Lung (tissue), 12 donors: Measurements from ENCODE around the gene MYPOP. TPM values are rescaled to one million over a fixed set of nuclear protein-coding genes. Genes with fewer than 3 reads are reported as not detected.

ENCODE experiments used
- ATAC-seq: fragments of 200-7000 bp; cut with Tn5 transposase; one replicate; pipeline ENCODE4 v1.9.1; 2020; ENCODE audit warnings: moderate number of reproducible peaks; ENCODE audit not compliant: insufficient read depth, low FRiP score
- DNase-seq, 3 donors: peaks; one replicate each; pipeline ENCODE4 v3.0.0-alpha.2; 2013 to 2017
- H3K27ac ChIP-seq, 2 donors: one replicate each; pipeline ENCODE4 v1.5.1; 2013; ENCODE audit warnings: mild to moderate bottlenecking in 2 of 2, moderate library complexity in 2 of 2, control low read depth in 1 of 2, inconsistent platforms in 1 of 2, low read depth in 1 of 2, low read length in 1 of 2
- H3K27me3 ChIP-seq, 3 donors: one replicate each; pipeline ENCODE4 v1.5.1; 2013; ENCODE audit warnings: low read length in 2 of 3; ENCODE audit not compliant: control insufficient read depth in 3 of 3, insufficient read depth in 3 of 3
- H3K36me3 ChIP-seq, 4 donors: one replicate each; pipeline ENCODE4 v1.5.1; 2013; ENCODE audit warnings: low read length in 4 of 4, mild to moderate bottlenecking in 1 of 4, moderate library complexity in 1 of 4; ENCODE audit not compliant: control insufficient read depth in 4 of 4, insufficient read depth in 4 of 4
- H3K4me1 ChIP-seq, 5 donors: one replicate each; pipeline ENCODE4 v1.5.1; 2013; ENCODE audit warnings: low read length in 5 of 5, mild to moderate bottlenecking in 2 of 5, moderate library complexity in 1 of 5; ENCODE audit not compliant: control insufficient read depth in 5 of 5, insufficient read depth in 5 of 5
- H3K4me3 ChIP-seq: one replicate; pipeline ENCODE4 v1.5.1; 2013; ENCODE audit warnings: mild to moderate bottlenecking, control low read depth, moderate library complexity
- H3K9ac ChIP-seq, 2 donors: one replicate each; pipeline ENCODE4 v1.5.1; 2013; ENCODE audit warnings: low read length in 2 of 2, control low read depth in 1 of 2; ENCODE audit not compliant: insufficient read depth in 1 of 2
- H3K9me3 ChIP-seq, 4 donors: one replicate each; pipeline ENCODE4 v1.5.1; 2013; ENCODE audit warnings: low read length in 3 of 4, mild to moderate bottlenecking in 1 of 4, moderate library complexity in 1 of 4; ENCODE audit not compliant: control insufficient read depth in 4 of 4, insufficient read depth in 3 of 4
- CTCF ChIP-seq: IDR thresholded peaks from 2 replicates; pipeline ENCODE4 v1.5.1; 2012; ENCODE audit warnings: mild to moderate bottlenecking; ENCODE audit errors: control extremely low read depth, extremely low read depth
- WGBS, 2 donors: extraction: QIAGEN DNeasy Blood & Tissue Kit; methylation state at CpG; one replicate each; pipeline ENCODE4 v1.1.7; 2013; 5-methylcytosine and 5-hydroxymethylcytosine counted together
- polyA plus RNA-seq, 2 donors: library from polyadenylated mRNA; stranded (reverse); fragments of 200-250 nt; gene quantifications; one replicate each; pipeline ENCODE4 v1.2.1, GENCODE V29; 2013
- total RNA-seq, 2 donors: library from RNA; depleted of rRNA in 1 of 2; stranded (reverse); fragments of >200 nt in 1 of 2; gene quantifications; one replicate each; pipeline ENCODE4 v1.2.1, GENCODE V29; 2014 to 2021
- donor health status: control.
- donor health status: control.
- donor health status: Bipolar disorder and iron deficiency.
- donor health status: healthy.
- donor health status: DM: yes; HTN: yes; CAD: no.

MYPOP gene
- total and polyA plus RNA-seq, 4 donors = 2.9 to 6.7 (median 4.5) TPM

- H3K9ac ChIP-seq = no peak overlapping the region
- no peaks in the 10 kb centered on the region for H3K27me3 ChIP-seq
- no peak for ATAC-seq
- H3K4me1 ChIP-seq = no peaks in the 10 kb centered on the region
- WGBS, 2 donors = 94 to 97% methylated on average over 14 of the region's 14 CpGs
- H3K4me3 ChIP-seq = no peak overlapping the region
- no peak for DNase-seq
- no peak overlapping the region for H3K27ac ChIP-seq
- peaks cover 0 to 5% (median 0%) of the 10 kb centered on the region in 4 donors for H3K9me3 ChIP-seq
- no peak for TF ChIP-seq CTCF
- peaks cover 43 to 50% (median 44%) of the 10 kb centered on the region in 4 donors for H3K36me3 ChIP-seq
Measured at GRCh38 chr19:45842198-45842597, 60.2 kb downstream of the MYPOP start.

Other genes starting within 250 kb of the MYPOP start
- gene GIPR, start 234.4 kb downstream of the MYPOP start, total RNA-seq = 10 to 100 TPM in 1 of 2 donors, 1 to 10 TPM in 1; 4.7 to 14.9 TPM
- gene GIPR, start 234.4 kb downstream of the MYPOP start, polyA plus RNA-seq = 1 to 10 TPM; 2.2 to 6.4 TPM
- gene SNRPD2, start 210.7 kb downstream of the MYPOP start, total RNA-seq = 100 to 1,000 TPM; 151 to 319 TPM
- gene SNRPD2, start 210.7 kb downstream of the MYPOP start, polyA plus RNA-seq = 100 to 1,000 TPM; 354 to 410 TPM
- 10 to 100 TPM in 1 of 2 donors, 1 to 10 TPM in 1; 6.3 to 12.2 TPM for gene QPCTL, start 209.9 kb downstream of the MYPOP start, total RNA-seq
- 10 to 100 TPM in 1 of 2 donors, 1 to 10 TPM in 1; 6.7 to 13.3 TPM for gene QPCTL, start 209.9 kb downstream of the MYPOP start, polyA plus RNA-seq
- 10 to 100 TPM; 11.2 to 19.0 TPM for gene FBXO46, start 171.7 kb downstream of the MYPOP start, total RNA-seq
- gene FBXO46, start 171.7 kb downstream of the MYPOP start, polyA plus RNA-seq = 1 to 10 TPM; 7.6 to 8.3 TPM
- not detected for gene MEIOSIN, start 169.2 kb downstream of the MYPOP start, total RNA-seq
- not detected for gene MEIOSIN, start 169.2 kb downstream of the MYPOP start, polyA plus RNA-seq
- 10 to 100 TPM; 13.5 to 17.4 TPM for gene SIX5, start 133.4 kb downstream of the MYPOP start, total RNA-seq
- 10 to 100 TPM; 11.7 to 12.7 TPM for gene SIX5, start 133.4 kb downstream of the MYPOP start, polyA plus RNA-seq
- gene DMPK, start 120.1 kb downstream of the MYPOP start, total RNA-seq = 10 to 100 TPM; 32.4 to 70.4 TPM
- gene DMPK, start 120.1 kb downstream of the MYPOP start, polyA plus RNA-seq = 10 to 100 TPM; 35.0 to 45.7 TPM
- 10 to 100 TPM; 25.4 to 58.2 TPM for gene DMWD, start 109.8 kb downstream of the MYPOP start, total RNA-seq
- gene DMWD, start 109.8 kb downstream of the MYPOP start, polyA plus RNA-seq = 10 to 100 TPM; 21.2 to 28.3 TPM
- under 1 TPM in 1 of 2 donors, not detected in 1; 0.34 TPM for gene RSPH6A, start 87.3 kb downstream of the MYPOP start, total RNA-seq
- gene RSPH6A, start 87.3 kb downstream of the MYPOP start, polyA plus RNA-seq = under 1 TPM in 1 of 2 donors, not detected in 1; 0.06 TPM
- 10 to 100 TPM; 47.5 to 82.1 TPM for gene SYMPK, start 39.5 kb downstream of the MYPOP start, total RNA-seq
- gene SYMPK, start 39.5 kb downstream of the MYPOP start, polyA plus RNA-seq = 100 to 1,000 TPM in 1 of 2 donors, 10 to 100 TPM in 1; 40.3 to 125 TPM
- under 1 TPM; 0.43 to 0.49 TPM for gene FOXA3, start 38.3 kb downstream of the MYPOP start, total RNA-seq
- gene FOXA3, start 38.3 kb downstream of the MYPOP start, polyA plus RNA-seq = under 1 TPM; 0.53 to 0.68 TPM
- 10 to 100 TPM; 21.8 to 24.3 TPM for gene IRF2BP1, start 16.5 kb downstream of the MYPOP start, total RNA-seq
- 10 to 100 TPM; 10.9 to 16.5 TPM for gene IRF2BP1, start 16.5 kb downstream of the MYPOP start, polyA plus RNA-seq
- not detected for gene NANOS2, start 12.2 kb upstream of the MYPOP start, total RNA-seq
- not detected for gene NANOS2, start 12.2 kb upstream of the MYPOP start, polyA plus RNA-seq
- gene NOVA2, start 71.3 kb upstream of the MYPOP start, total RNA-seq = 10 to 100 TPM in 1 of 2 donors, 1 to 10 TPM in 1; 2.9 to 11.6 TPM
- gene NOVA2, start 71.3 kb upstream of the MYPOP start, polyA plus RNA-seq = 1 to 10 TPM; 2.3 to 6.7 TPM
- 10 to 100 TPM in 1 of 2 donors, 1 to 10 TPM in 1; 7.8 to 21.0 TPM for gene CCDC61, start 92.9 kb upstream of the MYPOP start, total RNA-seq
- 10 to 100 TPM in 1 of 2 donors, 1 to 10 TPM in 1; 9.4 to 12.5 TPM for gene CCDC61, start 92.9 kb upstream of the MYPOP start, polyA plus RNA-seq
- 1 to 10 TPM; 1.1 to 1.3 TPM for gene PGLYRP1, start 120.4 kb upstream of the MYPOP start, total RNA-seq
- 10 to 100 TPM in 1 of 2 donors, 1 to 10 TPM in 1; 1.0 to 21.7 TPM for gene PGLYRP1, start 120.4 kb upstream of the MYPOP start, polyA plus RNA-seq
- not detected for gene IGFL4, start 138.4 kb upstream of the MYPOP start, total RNA-seq
- not detected for gene IGFL4, start 138.4 kb upstream of the MYPOP start, polyA plus RNA-seq
- gene IGFL3, start 222.1 kb upstream of the MYPOP start, total RNA-seq = not detected
- not detected for gene IGFL3, start 222.1 kb upstream of the MYPOP start, polyA plus RNA-seq
- not detected for gene IGFL2, start 245.6 kb upstream of the MYPOP start, total RNA-seq
- gene IGFL2, start 245.6 kb upstream of the MYPOP start, polyA plus RNA-seq = not detected